ENCODE measurements around the gene LAMTOR2.

DNA sequence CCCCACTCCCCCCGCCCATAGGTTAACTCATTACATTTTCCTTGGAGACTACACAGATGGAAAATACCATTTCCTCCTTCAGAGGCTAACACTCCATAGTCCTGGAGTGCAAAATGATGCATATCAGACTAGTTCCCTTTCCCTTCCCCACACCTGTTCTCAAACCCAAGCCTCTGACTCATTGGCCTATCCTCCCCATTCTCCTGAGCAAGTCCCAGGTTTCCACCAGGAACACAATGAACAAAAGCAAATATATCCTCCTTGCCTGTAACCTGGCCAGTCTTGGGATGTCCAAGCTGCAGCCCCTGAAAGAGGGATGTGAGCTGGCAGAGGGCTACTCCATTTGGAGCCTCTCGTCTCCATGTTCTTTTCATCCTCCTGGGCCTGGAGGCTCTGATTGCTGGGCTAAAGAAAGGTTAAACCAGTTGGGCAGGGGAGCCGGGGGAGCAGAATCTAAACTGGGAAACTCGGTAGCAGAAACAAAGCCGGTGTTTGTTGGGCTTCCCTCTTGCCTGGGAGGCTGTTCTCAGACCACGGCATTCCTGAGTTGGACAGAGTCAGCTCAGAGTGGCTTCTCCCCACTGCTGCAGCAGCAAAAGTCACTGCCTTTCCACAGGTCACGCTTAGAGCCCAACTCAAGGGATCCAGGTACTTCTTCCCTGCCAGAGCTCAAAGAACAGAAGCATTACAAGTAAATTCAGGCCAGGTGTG lies 47.8 kb upstream of the LAMTOR2 start:
- TF ChIP-seq, protein P1, sequence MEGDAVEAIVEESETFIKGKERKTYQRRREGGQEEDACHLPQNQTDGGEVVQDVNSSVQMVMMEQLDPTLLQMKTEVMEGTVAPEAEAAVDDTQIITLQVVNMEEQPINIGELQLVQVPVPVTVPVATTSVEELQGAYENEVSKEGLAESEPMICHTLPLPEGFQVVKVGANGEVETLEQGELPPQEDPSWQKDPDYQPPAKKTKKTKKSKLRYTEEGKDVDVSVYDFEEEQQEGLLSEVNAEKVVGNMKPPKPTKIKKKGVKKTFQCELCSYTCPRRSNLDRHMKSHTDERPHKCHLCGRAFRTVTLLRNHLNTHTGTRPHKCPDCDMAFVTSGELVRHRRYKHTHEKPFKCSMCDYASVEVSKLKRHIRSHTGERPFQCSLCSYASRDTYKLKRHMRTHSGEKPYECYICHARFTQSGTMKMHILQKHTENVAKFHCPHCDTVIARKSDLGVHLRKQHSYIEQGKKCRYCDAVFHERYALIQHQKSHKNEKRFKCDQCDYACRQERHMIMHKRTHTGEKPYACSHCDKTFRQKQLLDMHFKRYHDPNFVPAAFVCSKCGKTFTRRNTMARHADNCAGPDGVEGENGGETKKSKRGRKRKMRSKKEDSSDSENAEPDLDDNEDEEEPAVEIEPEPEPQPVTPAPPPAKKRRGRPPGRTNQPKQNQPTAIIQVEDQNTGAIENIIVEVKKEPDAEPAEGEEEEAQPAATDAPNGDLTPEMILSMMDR (conservative IDR thresholded peaks at IDR 0.05; ENCODE audit: low read length): no peak
- no peak for TF ChIP-seq EZH2phosphoT487 (IDR thresholded peaks at IDR 0.05; ENCODE audit: borderline replicate concordance)

All from Loucy (cell line).